H1 (cell line): ENCODE measurements around the gene ERI3.

Experiments used
- ATF3 ChIP-seq: IDR thresholded peaks from 2 replicates; pipeline ENCODE4 v1.6.1; 2011; ENCODE audit warnings: low read depth, mild to moderate bottlenecking, low read length; ENCODE audit not compliant: insufficient read depth
- BCL11A ChIP-seq, 2 experiments: IDR thresholded peaks; one replicate each; pipeline ENCODE4 v1.6.1; 2011; ENCODE audit warnings: low read depth in 2 of 2, low read length in 2 of 2, mild to moderate bottlenecking in 2 of 2
- CTCF ChIP-seq, 3 experiments: IDR thresholded peaks; 1 replicate in 2 of 3; 2 replicates in 1 of 3; pipeline versions ENCODE4 v1.5.1 to v1.6.1; 2011; ENCODE audit warnings: low read length in 3 of 3, mild to moderate bottlenecking in 3 of 3, inconsistent platforms in 2 of 3, low read depth in 1 of 3, moderate library complexity in 1 of 3; ENCODE audit not compliant: insufficient read depth in 1 of 3; ENCODE audit errors: control extremely low read depth in 1 of 3
- FOSL1 ChIP-seq: IDR thresholded peaks from 2 replicates; pipeline ENCODE4 v1.6.1; 2011; ENCODE audit warnings: mild to moderate bottlenecking, low read depth, low read length, moderate library complexity; ENCODE audit not compliant: insufficient read depth
- POLR2A ChIP-seq, 2 experiments: IDR thresholded peaks; 1 replicate in 1 of 2; 2 replicates in 1 of 2; pipeline ENCODE4 v1.6.1; 2011; ENCODE audit warnings: low read depth in 2 of 2, low read length in 2 of 2, mild to moderate bottlenecking in 2 of 2; ENCODE audit errors: control extremely low read depth in 1 of 2
- POLR2AphosphoS5 ChIP-seq: IDR thresholded peaks from 2 replicates; pipeline ENCODE4 v1.6.1; 2011; ENCODE audit warnings: low read depth, low read length
- RBBP5 ChIP-seq: IDR thresholded peaks from 2 replicates; pipeline ENCODE4 v1.7.1; 2012; ENCODE audit warnings: low read depth, mild to moderate bottlenecking, inconsistent platforms, low read length, moderate library complexity, borderline replicate concordance
- SP1 ChIP-seq: IDR thresholded peaks from 2 replicates; pipeline ENCODE4 v1.6.1; 2011; ENCODE audit warnings: low read depth, low read length
- TCF12 ChIP-seq: IDR thresholded peaks from 2 replicates; pipeline ENCODE4 v1.6.1; 2011; ENCODE audit warnings: low read depth, mild to moderate bottlenecking, low read length
- YY1 ChIP-seq: IDR thresholded peaks from 2 replicates; pipeline ENCODE4 v1.6.1; 2011; ENCODE audit warnings: low read depth, mild to moderate bottlenecking, low read length

- TF ChIP-seq CTCF (IDR thresholded peaks at IDR 0.05; ENCODE audit: control extremely low read depth in 1 of 3, insufficient read depth in 1 of 3, low read depth in 1 of 3, low read length in 3 of 3) (no peak), FOSL1 (no peak), BCL11A (IDR thresholded peaks at IDR 0.05; ENCODE audit: low read depth in 2 of 2, low read length in 2 of 2) (no peak), POLR2AphosphoS5 (no peak), ATF3 (no peak), SP1 (no peak), YY1 (no peak), POLR2A (IDR thresholded peaks at IDR 0.05; ENCODE audit: control extremely low read depth in 1 of 2, low read depth in 2 of 2, low read length in 2 of 2) (no peak), TCF12 (no peak), RBBP5 (no peak)
Observed at GRCh38 chr1:44296806-44297205, 58.3 kb downstream of the ERI3 start.
